CD4-positive, alpha-beta T cell treated with Interleukin-21 for 1 hour (primary cell): ENCODE measurements around the gene ZNF226.
"Not testable (repeated sequence)": the region's sequence is repeated elsewhere in the genome, so short reads cannot be mapped to it uniquely, and the experiment has no call there.

Experiments used
- DNase-seq: peaks from one replicate; pipeline ENCODE4 v3.0.0-alpha.2; 2020

The ZNF226 gene

GRCh38 chr19:44164673-44165512, at the start of gene ZNF226:
Gene ZNF226, plus strand, starts transcription at chr19:44165100. Its CDS starts 4,981 bp downstream, at chr19:44170081.
- DNase-seq, result peak; percentile 90

DNA sequence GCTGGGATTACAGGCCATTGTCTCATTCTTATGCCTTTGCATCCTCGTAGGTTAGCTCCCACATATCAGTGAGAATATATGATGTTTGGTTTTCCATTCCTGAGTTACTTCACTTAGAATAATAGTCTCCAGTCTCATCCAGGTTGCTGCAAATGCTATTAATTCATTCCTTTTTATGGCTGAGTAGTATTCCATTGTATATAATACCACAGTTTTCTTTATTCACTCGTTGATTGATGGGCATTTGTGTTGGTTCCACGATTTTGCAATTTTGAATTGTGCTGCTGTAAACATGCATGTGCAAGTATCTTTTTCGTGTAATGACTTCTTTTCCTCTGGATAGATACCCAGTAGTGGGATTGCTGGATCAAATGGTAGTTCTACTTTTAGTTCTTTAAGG, 43.7 kb upstream of the ZNF226 start:
- DNase-seq, result not testable (repeated sequence)

DNA sequence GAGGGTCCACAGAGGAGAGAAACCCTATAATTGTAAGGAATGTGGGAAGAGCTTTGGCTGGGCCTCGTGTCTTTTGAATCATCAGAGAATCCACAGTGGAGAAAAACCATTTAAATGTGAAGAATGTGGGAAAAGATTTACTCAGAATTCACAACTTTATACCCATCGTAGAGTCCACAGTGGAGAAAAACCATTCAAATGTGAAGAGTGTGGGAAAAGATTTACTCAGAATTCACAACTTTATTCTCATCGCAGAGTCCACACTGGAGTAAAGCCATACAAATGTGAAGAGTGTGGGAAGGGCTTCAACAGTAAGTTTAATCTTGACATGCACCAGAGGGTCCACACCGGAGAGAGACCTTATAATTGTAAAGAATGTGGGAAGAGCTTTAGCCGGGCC, 32.9 kb upstream of the ZNF226 start:
- DNase-seq, result no peak

DNA sequence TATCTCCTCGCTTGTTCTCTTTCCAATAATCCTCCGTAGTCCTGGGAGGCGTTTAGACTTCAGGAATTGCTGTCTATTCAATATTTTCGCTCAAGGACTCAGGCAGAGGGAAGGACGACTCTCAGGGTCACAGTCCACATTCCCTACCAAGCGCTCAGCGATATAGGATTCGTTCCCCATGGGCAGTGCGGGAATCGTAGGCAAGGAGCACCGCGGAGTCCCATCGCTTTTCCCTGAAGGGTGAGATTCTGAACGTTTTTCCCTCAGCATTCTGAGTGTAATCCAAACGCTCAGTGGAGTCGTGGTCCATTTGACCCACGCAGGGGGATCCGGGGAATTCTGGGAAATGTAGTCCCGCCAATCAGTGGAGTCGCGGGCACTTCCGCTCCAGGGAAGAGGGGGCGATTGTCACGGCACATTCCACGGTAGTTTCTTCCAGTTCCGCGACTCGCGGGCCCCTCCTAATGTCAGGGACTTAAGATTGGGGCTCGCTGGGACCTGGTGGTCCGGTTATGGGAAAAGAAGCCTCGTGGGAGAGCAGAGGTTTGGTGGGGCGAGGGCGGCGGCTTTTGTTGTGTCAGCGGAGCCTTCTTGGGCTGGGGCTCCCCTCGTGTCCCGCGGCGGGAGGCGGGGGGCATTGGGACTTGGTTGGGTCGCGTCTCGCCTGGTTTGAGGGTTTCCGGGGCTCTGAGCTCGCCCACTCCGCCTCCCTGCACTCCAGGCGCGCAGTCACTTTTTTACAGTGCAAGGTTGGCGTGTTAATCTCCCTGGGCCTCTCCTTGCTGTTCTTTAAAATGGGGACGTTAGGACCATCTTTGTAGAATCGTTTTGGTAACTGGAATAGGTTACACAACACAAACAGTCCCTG, 23.5 kb upstream of the ZNF226 start, which contains the start of gene ZNF234:
TSS of gene ZNF234 (plus strand) at position 364 of the 868 bp plus-strand sequence. CDS start 3,079 bp downstream, outside the sequence.
- DNase-seq, result peak; percentile 80

GRCh38 chr19:44142059-44142433, 22.9 kb upstream of the ZNF226 start:
- DNase-seq, result peak; percentile 4

- no peak for DNase-seq
Observed at GRCh38 chr19:44149776-44150175, 15.1 kb upstream of the ZNF226 start.

DNA sequence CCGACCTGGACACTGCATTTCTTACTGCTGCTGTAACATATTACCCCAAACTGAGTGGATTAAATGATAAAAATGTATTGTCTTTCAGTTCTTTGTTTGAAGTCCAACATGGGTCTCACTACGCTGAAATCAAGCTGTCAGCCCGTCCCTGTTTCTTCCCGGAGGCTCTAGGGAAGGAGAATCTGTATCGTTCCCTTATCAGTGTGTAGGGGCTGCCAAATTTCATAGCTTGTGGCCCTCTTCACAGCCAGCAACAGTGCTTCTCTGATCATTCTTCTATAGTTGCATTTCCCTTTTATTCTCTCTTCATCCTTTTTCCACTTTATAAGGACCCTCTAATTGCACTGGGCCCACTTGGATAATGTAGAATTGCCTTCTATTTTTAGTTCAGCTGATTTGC, 13.4 kb upstream of the ZNF226 start:
- DNase-seq, result no peak

DNA sequence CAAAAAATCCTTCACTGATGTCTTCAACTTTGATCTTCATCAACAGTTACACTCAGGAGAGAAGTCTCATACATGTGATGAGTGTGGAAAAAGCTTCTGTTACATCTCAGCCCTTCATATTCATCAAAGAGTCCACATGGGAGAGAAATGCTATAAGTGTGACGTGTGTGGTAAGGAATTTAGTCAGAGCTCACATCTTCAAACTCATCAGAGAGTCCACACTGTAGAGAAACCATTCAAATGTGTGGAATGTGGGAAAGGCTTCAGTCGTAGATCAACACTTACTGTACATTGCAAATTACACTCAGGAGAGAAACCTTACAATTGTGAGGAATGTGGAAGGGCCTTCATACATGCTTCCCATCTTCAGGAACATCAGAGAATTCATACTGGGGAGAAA, 8.4 kb upstream of the ZNF226 start:
- DNase-seq, result no peak

GRCh38 chr19:44163789-44164188, 1.1 kb upstream of the ZNF226 start:
- no peak for DNase-seq

DNA sequence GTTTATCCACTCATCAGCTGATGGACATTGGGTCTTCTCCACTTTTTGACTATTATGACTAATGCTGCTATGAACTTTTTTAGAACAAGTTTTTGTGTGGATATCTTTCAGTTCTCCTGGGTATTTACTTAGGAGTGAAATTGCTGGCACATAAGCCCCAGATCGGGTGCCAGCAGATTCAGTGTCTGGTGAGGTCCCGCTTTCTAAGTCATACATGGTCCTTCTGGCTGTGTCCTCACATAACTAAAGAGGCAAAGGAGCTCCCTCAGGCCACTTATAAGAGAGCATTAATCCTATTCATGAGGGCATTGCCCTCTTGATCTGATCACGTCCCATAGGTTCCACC, 600 bp upstream of the ZNF226 start:
- DNase-seq, result no peak

GRCh38 chr19:44170660-44171059, 5.8 kb downstream of the ZNF226 start:
- not testable (repeated sequence) for DNase-seq

- DNase-seq, result no peak
Observed at GRCh38 chr19:44176590-44176989, 11.7 kb downstream of the ZNF226 start.

DNA sequence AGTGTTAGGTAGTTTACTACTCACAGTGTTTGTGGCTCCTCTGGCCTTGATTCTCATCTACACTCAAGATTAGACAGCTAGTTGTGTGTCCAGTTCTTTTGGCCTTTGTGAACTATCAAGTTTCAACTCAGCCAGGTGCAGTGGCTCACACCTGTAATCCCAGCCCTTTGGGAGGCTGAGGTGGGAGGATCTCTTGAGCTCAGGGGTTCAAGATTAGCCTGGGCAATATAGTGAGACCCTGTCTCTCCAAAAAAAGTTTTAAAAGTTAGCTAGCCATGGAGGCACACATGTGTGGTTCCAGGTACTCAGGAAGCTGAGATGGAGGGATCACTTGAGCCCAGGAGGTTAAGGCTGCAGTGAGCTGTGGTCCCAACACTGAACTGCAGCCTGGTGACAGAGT, 16.1 kb downstream of the ZNF226 start:
- DNase-seq, result no peak

DNA sequence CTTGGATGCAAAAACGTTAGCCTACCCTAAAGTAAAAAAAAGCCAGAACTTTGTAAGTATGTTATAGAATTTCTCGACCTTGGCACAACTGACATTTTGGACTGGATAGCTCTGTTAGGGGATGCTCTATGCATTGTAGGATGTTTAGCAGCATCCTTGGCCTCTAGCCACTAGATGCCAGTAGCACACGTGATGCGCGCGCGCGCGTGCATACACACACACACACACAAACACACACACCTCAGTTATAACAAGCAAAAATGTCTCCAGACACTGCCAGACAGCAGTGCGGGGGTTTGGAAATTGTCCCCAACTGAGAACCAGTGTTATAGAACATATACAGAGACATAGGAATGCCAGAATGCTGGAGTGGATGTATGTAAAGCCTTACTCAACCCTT, 17.2 kb downstream of the ZNF226 start:
- DNase-seq, result no peak

DNA sequence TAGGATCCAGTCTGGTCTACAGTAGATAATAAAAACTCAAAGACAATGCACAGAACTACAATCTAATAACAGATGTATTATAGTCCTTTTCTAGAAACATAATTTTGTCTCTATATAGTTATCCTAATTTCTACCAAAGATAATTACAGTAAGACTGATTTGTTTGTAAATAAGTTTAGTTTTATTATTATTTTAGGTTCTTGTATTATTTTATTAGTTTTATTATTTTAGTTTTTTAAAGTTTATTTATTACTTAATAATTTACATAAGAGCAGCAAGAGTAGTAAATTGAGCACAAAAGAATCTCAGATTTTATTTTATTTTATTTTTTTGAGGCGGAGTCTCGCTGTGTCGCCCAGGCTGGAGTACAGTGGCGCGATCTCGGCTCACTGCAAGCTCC, 25.1 kb downstream of the ZNF226 start:
- no peak for DNase-seq

- DNase-seq, result no peak
Observed at GRCh38 chr19:44192127-44192526, 27.2 kb downstream of the ZNF226 start.

DNA sequence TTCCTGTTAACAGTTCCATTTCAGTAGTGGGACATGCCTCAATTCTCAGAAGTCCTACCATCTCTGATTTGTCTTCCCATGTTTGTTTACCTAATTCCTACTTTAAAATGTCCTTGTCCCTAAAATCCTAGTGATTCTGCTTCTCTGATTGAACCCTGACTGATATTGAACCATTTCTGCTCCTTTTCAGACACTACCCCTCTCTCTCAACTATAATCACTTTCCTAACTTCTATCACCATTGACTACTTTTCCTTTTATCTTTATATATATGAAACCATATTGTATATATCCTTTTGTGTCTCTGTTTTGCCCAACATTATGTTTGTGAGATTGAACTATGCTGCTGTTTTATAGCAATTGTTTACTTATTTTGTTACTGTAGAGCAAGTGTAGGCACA, 31.9 kb downstream of the ZNF226 start:
- no peak for DNase-seq

- DNase-seq, result no peak
Observed at GRCh38 chr19:44202470-44202869, 37.6 kb downstream of the ZNF226 start.

DNA sequence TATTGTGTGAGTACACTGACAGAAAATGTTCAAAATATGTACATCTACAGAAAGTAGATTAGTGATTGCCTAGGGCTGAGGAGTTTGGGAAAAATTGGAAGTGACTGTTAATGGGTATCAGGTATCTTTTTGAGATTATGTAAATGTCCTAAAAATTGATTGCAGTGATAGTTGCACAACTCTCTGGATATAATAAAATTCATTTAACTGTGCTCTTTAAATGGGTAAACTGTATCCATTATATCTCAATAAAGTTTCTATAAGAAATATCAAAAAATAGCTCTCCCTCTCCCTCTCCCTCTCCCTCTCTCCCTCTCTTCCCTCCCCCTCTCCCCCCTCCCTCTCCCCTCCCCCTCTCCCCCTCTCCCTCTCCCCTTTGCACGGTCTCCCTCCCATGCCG, 38.1 kb downstream of the ZNF226 start:
- DNase-seq, result no peak

- not testable (repeated sequence) for DNase-seq
Observed at GRCh38 chr19:44203877-44204276, 39.0 kb downstream of the ZNF226 start.

GRCh38 chr19:44204772-44205171, 39.9 kb downstream of the ZNF226 start:
- no peak for DNase-seq

GRCh38 chr19:44207126-44207803, 42.4 kb downstream of the ZNF226 start:
- peak; percentile 86 for DNase-seq

DNA sequence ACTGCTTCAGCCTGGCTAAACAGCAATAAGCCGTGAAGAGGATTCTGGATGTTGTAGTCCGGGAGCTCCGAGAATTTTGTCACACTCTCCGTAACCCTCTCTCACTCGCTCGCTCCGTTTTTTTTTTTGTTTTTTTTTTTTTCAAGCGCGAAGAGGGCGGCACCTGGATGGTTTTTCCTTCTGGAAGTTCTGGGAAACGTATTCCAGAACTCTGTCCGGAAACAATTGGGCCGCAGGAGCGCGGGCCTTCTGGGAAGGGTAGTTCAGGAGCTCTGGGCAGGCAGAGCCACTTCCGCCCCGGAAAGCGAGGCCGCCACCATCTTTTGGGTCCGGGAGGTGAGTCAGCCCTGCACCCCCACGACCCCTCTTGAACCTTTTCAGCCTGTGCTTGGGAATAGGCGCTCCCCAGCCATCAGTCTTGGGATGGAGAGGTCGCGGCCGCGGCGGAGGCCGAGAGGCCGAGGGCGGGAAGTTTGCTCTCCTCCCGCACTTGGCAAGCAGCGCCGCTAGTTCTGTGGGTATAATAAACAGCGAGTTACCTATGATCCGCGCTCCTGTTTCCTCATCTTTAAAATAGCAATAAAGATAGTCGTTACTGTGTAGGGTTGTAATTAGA, 47.5 kb downstream of the ZNF226 start, which contains the start of gene ZNF227:
TSS of gene ZNF227 (plus strand) at position 283 of the 616 bp plus-strand sequence. CDS start 5,261 bp downstream, outside the sequence.
- DNase-seq, result peak; percentile 81
